Immature natural killer cell (primary cell): ENCODE measurements around the gene GATA2. TPM values are rescaled to one million over a fixed set of nuclear protein-coding genes. Genes with fewer than 3 reads are reported as not detected.

Source experiments
- DNase-seq, 3 donors: peaks; one replicate each; pipeline ENCODE4 v3.0.0; 2022; ENCODE audit warnings: mixed read lengths in 1 of 3
- H3K27ac Mint-ChIP-seq, 6 donors: one replicate each; pipeline ENCODE4 v1.8.0; 2020; ENCODE audit warnings: mixed read lengths in 6 of 6, mild to moderate bottlenecking in 5 of 6, inconsistent platforms in 4 of 6, moderate library complexity in 3 of 6
- H3K27me3 Mint-ChIP-seq, 3 donors: one replicate each; pipeline ENCODE4 v1.8.0; 2020 to 2021; ENCODE audit warnings: low read depth in 3 of 3, mild to moderate bottlenecking in 3 of 3, mixed read lengths in 3 of 3, moderate library complexity in 3 of 3, inconsistent platforms in 1 of 3
- H3K36me3 Mint-ChIP-seq, 3 donors: one replicate each; pipeline ENCODE4 v1.8.0; 2020; ENCODE audit warnings: mixed read lengths in 3 of 3, inconsistent platforms in 2 of 3, mild to moderate bottlenecking in 2 of 3
- H3K4me1 Mint-ChIP-seq, 2 donors: one replicate each; pipeline ENCODE4 v1.8.0; 2020; ENCODE audit warnings: inconsistent platforms in 2 of 2, mild to moderate bottlenecking in 2 of 2, mixed read lengths in 2 of 2, moderate library complexity in 1 of 2
- H3K4me3 Mint-ChIP-seq, 5 donors: one replicate each; pipeline ENCODE4 v1.8.0; 2020; ENCODE audit warnings: mild to moderate bottlenecking in 5 of 5, mixed read lengths in 5 of 5, inconsistent platforms in 3 of 5, moderate library complexity in 3 of 5
- H3K9me3 Mint-ChIP-seq, 6 donors: one replicate each; pipeline ENCODE4 v1.8.0; 2020; ENCODE audit warnings: mild to moderate bottlenecking in 6 of 6, mixed read lengths in 6 of 6, inconsistent platforms in 4 of 6, moderate library complexity in 3 of 6
- polyA plus RNA-seq, 3 donors: library from polyadenylated mRNA; unstranded; fragments of 300-500 nt; fragmentation: Illumina TruSeq; gene quantifications; one replicate each; pipeline ENCODE4 v1.2.3, GENCODE V29; 2021

GATA2 gene
- under 1 TPM in 1 of 3 donors, not detected in 2; 0.35 TPM for polyA plus RNA-seq

- DNase-seq: no peak
- Mint-ChIP-seq H3K9me3 (peaks cover 0 to 2% (median 0%) of the 10 kb centered on the region in 6 donors), H3K27me3 (peaks cover 17 to 33% (median 21%) of the 10 kb centered on the region in 3 donors), H3K4me3 (peak within 1 kb of the TSS in 1 of 5 donors; percentile 27), H3K36me3 (peaks cover 0 to 4% (median 3%) of the 10 kb centered on the region in 3 donors), H3K4me1 (peaks cover 6 to 14% of the 10 kb centered on the region in 2 donors), H3K27ac (no peak within 1 kb of the TSS)
These were observed at the start of gene GATA2 for GRCh38 chr3:128492671-128493569. TSS of gene GATA2 (minus strand) at chr3:128493201. CDS start at chr3:128487031, 6,170 bp downstream.

DNA sequence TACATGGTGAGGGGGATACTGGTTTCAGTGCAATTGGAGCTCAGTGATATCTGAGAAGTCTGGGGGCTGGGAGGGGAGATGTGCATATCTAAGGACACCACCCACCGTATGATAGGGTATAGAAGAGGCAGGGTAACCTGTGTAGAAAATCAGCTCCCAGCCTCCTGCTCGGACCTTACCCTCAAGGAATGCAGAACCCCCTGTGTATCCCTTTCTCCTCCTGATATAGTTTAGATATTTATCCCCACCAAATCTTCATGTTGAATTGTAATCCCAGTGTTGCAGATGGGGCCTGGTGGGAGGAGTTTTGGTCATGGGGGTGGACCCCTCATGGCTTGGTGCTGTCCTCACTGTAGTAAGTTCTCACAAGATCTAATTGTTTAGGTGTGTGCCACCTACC is 48.2 kb upstream of the GATA2 start:
- Mint-ChIP-seq H3K27ac (no peak overlapping the region), H3K4me1 (no peaks in the 10 kb centered on the region), H3K4me3 (no peak overlapping the region), H3K36me3 (peaks cover 0 to 5% (median 5%) of the 10 kb centered on the region in 3 donors), H3K9me3 (peaks cover 6 to 11% (median 9%) of the 10 kb centered on the region in 6 donors), H3K27me3 (peaks cover 2 to 11% (median 4%) of the 10 kb centered on the region in 3 donors)
- no peak for DNase-seq

DNA sequence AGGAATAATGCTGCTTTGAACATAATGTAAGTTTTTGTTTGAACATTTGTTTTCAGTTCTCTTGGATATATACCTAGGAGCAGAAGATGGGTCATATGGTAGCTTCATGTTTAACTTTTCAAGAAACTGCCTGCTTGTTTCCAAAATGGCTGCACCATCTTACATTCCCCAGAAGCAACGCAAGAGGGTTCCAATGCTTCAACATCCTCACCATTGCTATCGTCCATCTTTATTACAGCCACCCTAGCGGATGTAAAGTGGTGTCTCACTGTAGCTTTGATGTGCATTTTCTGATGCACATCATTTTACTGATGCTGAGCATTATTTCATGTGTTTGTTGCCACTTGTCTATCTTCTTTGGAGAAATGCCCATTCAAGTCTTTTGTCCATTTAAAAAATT is 46.4 kb upstream of the GATA2 start:
- DNase-seq: no peak
- Mint-ChIP-seq H3K9me3 (peaks cover 6 to 11% (median 9%) of the 10 kb centered on the region in 6 donors), H3K27me3 (peaks cover 4 to 12% (median 7%) of the 10 kb centered on the region in 3 donors)

DNA sequence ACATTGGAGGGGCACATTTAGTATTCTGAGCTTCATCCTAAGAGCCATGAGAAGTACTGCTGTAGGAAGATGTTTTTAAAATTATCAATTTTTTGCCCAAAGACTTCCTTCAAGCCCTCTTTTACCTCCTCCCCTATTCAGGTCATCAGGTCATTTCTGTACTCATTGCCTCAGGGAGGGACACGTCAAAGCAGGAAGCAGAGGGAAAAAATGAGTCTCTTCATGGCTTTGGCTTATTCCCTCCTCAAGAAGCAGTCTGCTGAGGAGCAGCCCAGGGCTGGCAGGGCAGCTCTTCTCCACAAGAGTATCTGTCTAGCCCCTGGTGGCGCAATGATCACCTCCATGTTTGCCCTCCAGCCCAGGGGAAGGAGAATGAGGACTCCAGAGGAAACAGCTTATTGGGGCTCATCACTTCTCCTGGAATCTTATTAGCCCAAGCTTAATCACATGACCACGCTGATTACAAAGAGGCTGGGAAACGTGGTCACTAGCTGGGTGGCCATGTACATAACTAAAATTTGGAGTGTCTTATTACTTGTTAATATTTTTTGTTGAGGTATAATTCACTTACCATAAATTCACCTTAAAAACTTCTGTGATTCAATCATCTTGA is 44.2 kb upstream of the GATA2 start:
- Mint-ChIP-seq H3K9me3 (no peaks in the 10 kb centered on the region), H3K27me3 (peaks cover 4 to 10% (median 8%) of the 10 kb centered on the region in 3 donors), H3K4me3 (no peak overlapping the region), H3K36me3 (no peaks in the 10 kb centered on the region), H3K4me1 (no peaks in the 10 kb centered on the region), H3K27ac (no peak overlapping the region)
- DNase-seq: no peak

More for the DNA sequence above, 46.4 kb upstream of the GATA2 start:
- Mint-ChIP-seq H3K4me3 (no peak overlapping the region), H3K36me3 (peaks cover 0 to 5% (median 5%) of the 10 kb centered on the region in 3 donors), H3K4me1 (no peaks in the 10 kb centered on the region), H3K27ac (no peak overlapping the region)

DNA sequence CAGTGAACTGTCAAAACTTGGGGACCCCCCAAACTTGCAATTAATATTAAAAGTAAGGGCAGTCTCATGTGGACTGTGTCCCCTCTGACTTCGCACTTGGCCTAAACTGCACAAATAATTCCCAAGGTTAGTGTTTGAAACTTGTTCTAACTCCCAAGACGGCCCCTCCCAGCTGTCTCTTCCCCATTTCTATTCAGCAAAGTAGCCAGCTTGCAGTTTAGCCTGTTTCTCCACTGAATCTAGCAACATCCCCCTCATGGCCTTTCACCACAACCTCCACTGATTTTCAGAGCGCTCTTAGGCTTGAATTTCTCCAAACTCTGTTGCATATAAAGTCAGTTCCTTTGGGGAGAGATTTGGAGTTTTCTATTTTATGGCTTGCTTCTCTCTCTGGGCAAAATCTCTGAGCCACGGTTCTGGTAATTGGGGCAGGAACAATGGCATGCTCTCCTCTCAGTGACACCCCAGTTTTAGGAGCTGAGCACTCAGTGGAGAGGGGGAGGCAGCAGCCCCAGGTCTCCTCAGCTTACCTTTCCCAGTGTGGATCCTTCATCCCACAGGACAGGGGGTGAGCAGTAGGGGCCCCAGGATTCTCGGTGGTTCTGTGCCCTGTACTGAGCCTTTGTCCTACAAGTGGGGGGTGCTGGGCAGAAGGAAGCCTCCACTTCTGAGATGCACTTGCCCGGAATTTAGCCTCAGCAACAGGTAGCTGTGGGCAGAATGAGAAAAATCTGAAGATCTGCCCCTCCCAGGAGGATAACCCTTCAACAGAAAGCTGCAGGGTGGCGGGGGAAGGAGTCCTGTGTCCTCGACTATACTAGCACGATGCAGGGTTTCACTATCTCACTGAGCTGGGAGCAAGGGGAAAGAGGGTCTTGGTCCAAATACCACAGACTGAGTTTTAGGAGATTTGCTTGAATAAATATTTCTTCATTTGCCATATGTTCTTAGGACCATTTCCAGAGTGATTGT is 39.3 kb upstream of the GATA2 start:
- Mint-ChIP-seq H3K27ac (no peak overlapping the region), H3K4me3 (no peak overlapping the region), H3K9me3 (no peaks in the 10 kb centered on the region), H3K4me1 (no peaks in the 10 kb centered on the region), H3K36me3 (no peaks in the 10 kb centered on the region), H3K27me3 (peaks cover 5 to 15% (median 12%) of the 10 kb centered on the region in 3 donors)
- DNase-seq: no peak

- H3K27me3 Mint-ChIP-seq: peaks cover 0 to 5% (median 5%) of the 10 kb centered on the region in 3 donors
- no peaks in the 10 kb centered on the region for H3K36me3 Mint-ChIP-seq
- no peaks in the 10 kb centered on the region for H3K9me3 Mint-ChIP-seq
- no peaks in the 10 kb centered on the region for H3K4me1 Mint-ChIP-seq
- H3K27ac Mint-ChIP-seq: no peak overlapping the region
- no peak overlapping the region for H3K4me3 Mint-ChIP-seq
- no peak for DNase-seq
These were observed 31.6 kb upstream of the GATA2 start for GRCh38 chr3:128524374-128525299.

DNA sequence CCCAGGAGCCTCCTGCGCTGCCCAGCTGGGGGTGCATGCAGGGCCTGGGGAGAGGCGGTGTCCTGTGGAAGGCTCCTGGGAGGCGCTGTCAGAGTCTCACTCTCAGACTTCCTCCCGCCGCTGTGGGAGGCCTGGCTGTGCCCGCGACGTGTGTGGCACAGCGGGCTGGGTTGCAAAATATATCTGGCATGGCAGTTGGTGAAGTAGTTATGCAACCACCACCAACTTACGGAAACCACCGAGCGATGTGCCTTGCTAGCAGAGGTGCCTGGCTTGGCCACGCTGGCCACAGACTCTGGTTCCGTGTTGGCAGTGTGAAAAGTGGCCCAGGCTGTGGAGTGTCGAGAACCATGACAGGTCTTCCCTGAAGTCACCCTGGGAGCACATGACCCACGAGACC is 30.6 kb upstream of the GATA2 start:
- H3K4me1 Mint-ChIP-seq: no peaks in the 10 kb centered on the region
- DNase-seq: no peak
- no peak overlapping the region for H3K4me3 Mint-ChIP-seq
- H3K9me3 Mint-ChIP-seq: no peaks in the 10 kb centered on the region
- H3K27ac Mint-ChIP-seq: no peak overlapping the region
- peaks cover 0 to 7% (median 0%) of the 10 kb centered on the region in 3 donors for H3K27me3 Mint-ChIP-seq
- no peaks in the 10 kb centered on the region for H3K36me3 Mint-ChIP-seq

DNA sequence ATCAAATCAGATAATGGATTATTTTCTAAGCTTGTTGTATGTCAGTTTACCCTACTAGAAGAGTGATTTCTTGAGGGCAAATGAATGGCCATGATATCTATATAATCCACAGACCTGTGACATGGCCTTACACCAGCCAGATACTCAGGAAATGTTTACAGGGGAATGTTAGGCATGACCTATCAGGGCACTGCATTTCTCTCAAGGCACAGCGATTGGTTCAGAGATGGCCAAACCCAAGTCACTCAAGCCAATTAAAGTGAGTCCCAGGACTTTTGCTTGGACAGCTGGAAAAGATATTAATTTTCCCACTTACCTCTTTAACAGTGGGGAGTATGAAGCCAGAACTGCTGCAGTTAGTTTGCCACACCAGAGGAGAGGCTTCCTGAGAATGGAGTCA is 28.7 kb upstream of the GATA2 start:
- no peak for DNase-seq
- no peak overlapping the region for H3K4me3 Mint-ChIP-seq
- H3K4me1 Mint-ChIP-seq: no peaks in the 10 kb centered on the region
- peaks cover 0 to 8% (median 2%) of the 10 kb centered on the region in 3 donors for H3K27me3 Mint-ChIP-seq
- H3K9me3 Mint-ChIP-seq: no peaks in the 10 kb centered on the region
- H3K36me3 Mint-ChIP-seq: no peaks in the 10 kb centered on the region
- no peak overlapping the region for H3K27ac Mint-ChIP-seq

GRCh38 chr3:128518587-128519490 is 25.8 kb upstream of the GATA2 start:
- Mint-ChIP-seq H3K4me1 (no peaks in the 10 kb centered on the region), H3K27me3 (peaks cover 7 to 12% (median 9%) of the 10 kb centered on the region in 3 donors), H3K27ac (no peak overlapping the region), H3K36me3 (no peaks in the 10 kb centered on the region), H3K4me3 (no peak overlapping the region), H3K9me3 (peaks cover 0 to 10% (median 3%) of the 10 kb centered on the region in 6 donors)
- no peak for DNase-seq

DNA sequence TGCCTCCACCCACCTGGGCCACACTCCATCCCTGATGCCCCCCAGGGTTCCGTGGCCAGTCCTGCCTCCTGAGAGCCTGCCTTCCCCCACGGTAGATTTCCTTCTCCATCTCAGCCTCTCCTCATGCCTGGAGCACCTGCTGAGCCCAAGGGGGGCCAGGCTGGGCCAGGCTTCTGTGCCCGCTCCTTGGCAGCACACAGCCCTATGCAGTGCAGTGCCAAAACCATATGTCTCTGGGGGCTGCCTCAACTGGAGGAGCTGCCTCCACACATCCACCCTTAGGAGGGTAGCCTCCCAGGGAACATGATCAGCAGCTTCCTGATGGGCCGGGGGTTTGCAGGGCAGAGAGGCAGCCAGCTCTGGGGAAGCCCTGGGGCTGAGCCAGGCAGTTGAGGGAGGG is 24.6 kb upstream of the GATA2 start:
- Mint-ChIP-seq H3K27ac (no peak overlapping the region), H3K36me3 (no peaks in the 10 kb centered on the region), H3K4me3 (no peak overlapping the region), H3K27me3 (peaks cover 7 to 15% (median 9%) of the 10 kb centered on the region in 3 donors), H3K9me3 (peaks cover 0 to 11% (median 3%) of the 10 kb centered on the region in 6 donors), H3K4me1 (no peaks in the 10 kb centered on the region)
- no peak for DNase-seq

GRCh38 chr3:128515967-128516366 is 23.0 kb upstream of the GATA2 start:
- H3K4me3 Mint-ChIP-seq: no peak overlapping the region
- DNase-seq: no peak
- no peaks in the 10 kb centered on the region for H3K4me1 Mint-ChIP-seq
- H3K27me3 Mint-ChIP-seq: peaks cover 9 to 11% (median 11%) of the 10 kb centered on the region in 3 donors
- no peaks in the 10 kb centered on the region for H3K36me3 Mint-ChIP-seq
- H3K9me3 Mint-ChIP-seq: peaks cover 0 to 11% (median 3%) of the 10 kb centered on the region in 6 donors
- H3K27ac Mint-ChIP-seq: no peak overlapping the region

DNA sequence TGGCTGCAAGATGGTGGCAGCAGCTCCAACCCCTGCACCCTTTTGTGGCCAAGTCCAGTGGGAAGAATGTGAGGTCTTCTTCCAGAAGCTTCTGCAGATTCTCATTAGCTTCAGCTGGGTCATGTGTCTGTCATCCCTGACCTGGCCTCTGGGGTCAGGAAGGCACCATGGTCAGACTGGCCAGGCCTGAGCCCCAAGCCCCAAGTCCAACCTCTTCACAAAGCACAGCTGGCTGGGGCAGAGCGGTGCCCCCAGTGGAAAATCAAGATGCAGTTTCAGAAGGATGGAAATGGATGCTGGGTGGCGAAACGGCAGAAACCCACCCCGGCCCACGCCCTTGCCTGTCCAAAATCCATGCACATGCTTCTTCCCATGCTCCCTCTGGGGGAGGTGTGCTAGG is 15.9 kb upstream of the GATA2 start:
- Mint-ChIP-seq H3K27me3 (peaks cover 5 to 11% (median 8%) of the 10 kb centered on the region in 3 donors), H3K27ac (no peak overlapping the region), H3K36me3 (no peaks in the 10 kb centered on the region), H3K4me3 (no peak overlapping the region), H3K9me3 (peaks cover 0 to 2% (median under 1%) of the 10 kb centered on the region in 6 donors), H3K4me1 (no peaks in the 10 kb centered on the region)
- DNase-seq: no peak
